GM12873 (cell line): ENCODE data around the gene MB21D2.

ENCODE experiments used
- CTCF ChIP-seq: IDR thresholded peaks from 2 replicates; pipeline ENCODE4 v1.5.1; 2012; ENCODE audit warnings: low read depth, mild to moderate bottlenecking, moderate library complexity, low read length, control low read depth; ENCODE audit not compliant: insufficient read depth; ENCODE audit errors: missing control alignments

The MB21D2 gene

GRCh38 chr3:192917404-192918274 lies at the start of gene MB21D2:
Gene MB21D2 (minus strand): TSS chr3:192917856. CDS start chr3:192917840, 16 bp downstream.
- peak; percentile 7 for TF ChIP-seq CTCF

GRCh38 chr3:192959773-192960172 lies 42.1 kb upstream of the MB21D2 start:
- TF ChIP-seq CTCF, result no peak

- TF ChIP-seq CTCF, result no peak
Observed at GRCh38 chr3:192958219-192958872, 40.7 kb upstream of the MB21D2 start.

GRCh38 chr3:192957441-192958021 lies 39.9 kb upstream of the MB21D2 start:
- no peak for TF ChIP-seq CTCF

GRCh38 chr3:192953926-192954325 lies 36.3 kb upstream of the MB21D2 start:
- no peak for TF ChIP-seq CTCF

GRCh38 chr3:192947421-192947820 lies 29.8 kb upstream of the MB21D2 start:
- no peak for TF ChIP-seq CTCF

GRCh38 chr3:192943393-192943792 lies 25.7 kb upstream of the MB21D2 start:
- TF ChIP-seq CTCF, result no peak
